SK-N-SH treated with all-trans-retinoic acid at 6 μM for 48 hours (cell line): ENCODE data around the gene OMG.

Experiments
- ATAC-seq: fragments of 200-7000 bp; cut with Tn5 transposase; 3 replicates; pipeline ENCODE4 v1.9.1; 2020; ENCODE audit warnings: mild to moderate bottlenecking, moderate library complexity
- ISL1 ChIP-seq: fragments of 250-450 bp; sonication (Bioruptor Pico); IDR thresholded peaks from 2 replicates; pipeline ENCODE4 v2.1.2; 2022; ENCODE audit warnings: mild to moderate bottlenecking, moderate library complexity
- ZNF8 ChIP-seq: fragments of 450-650 bp; formaldehyde crosslinking; IDR thresholded peaks from 2 replicates; pipeline ENCODE4 v1.5.0; 2020; ENCODE audit warnings: mild to moderate bottlenecking, moderate library complexity

Gene OMG

GRCh38 chr17:31248986-31249834 is 47.8 kb downstream of the OMG start:
- ATAC-seq = peak; percentile 84
- TF ChIP-seq ZNF8 (CRISPR knock-in tag) (no peak), ISL1 (CRISPR knock-in tag) (peak; percentile 75)
- TF ChIP-seq, all 23 proteins: peak for 1
